ENCODE results near the gene ATP8A2.
"Not testable (repeated sequence)": the region's sequence is repeated elsewhere in the genome, so short reads cannot be mapped to it uniquely, and the experiment has no call there.

Gene ATP8A2

DNA sequence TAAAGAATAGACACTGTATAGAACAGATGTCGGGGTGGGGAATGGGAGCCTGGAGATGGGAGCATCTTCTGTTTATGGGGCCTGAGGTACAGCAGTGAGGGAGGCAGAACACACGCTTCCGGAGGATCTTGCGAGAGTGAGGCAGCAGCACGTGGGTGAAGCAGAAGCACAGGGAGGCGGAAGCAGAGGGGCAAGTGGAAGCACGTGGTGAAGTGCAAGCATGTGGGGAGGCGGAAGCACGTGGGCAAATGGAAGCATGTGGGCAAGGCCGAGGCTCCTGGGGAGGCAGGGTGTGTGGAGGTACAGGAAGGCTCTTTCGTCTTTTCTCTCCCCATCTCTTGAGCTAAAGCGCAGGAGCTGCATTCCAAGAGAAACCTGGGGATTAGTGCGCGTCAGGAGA is 198.4 kb downstream of the ATP8A2 start:
- no peak for DNase-seq

DNA sequence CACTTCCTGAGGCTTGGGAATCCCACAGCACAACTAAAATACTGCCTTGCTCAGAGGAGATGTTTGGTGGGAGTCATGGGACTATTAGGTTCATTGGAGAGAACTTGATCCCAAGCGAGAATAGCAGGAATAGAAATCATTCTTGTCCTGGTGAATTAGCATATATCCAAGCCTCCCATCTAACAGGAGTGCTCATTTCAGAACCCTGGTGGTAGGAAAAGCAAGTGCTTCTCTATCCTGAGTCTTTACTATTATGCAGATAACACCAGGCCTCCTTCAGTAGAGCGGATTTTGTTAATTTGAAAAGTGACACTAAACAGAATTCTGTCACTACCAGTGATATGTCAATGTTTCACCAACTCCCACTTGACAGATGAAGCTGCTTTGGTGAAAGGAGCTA is 199.5 kb downstream of the ATP8A2 start:
- DNase-seq, result no peak

DNA sequence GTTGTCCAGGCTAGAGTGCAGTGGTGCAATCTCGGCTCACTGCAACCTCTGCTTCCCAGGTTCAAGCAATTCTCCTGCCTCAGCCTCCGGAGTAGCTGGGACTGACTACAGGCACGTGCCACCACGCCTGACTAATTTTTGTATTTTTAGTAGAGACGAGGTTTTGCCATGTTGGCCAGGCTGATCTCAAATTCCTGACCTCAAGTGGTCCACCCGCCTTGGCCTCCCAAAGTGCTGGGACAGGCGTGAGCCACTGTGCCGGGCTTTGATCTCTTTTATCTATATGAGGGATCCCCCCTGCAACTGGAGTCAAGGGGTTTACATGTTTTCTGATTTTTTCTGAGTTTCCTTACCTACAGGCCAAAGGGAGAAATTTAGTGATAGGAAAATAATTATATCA is 200.4 kb downstream of the ATP8A2 start:
- DNase-seq, result not testable (repeated sequence)

DNA sequence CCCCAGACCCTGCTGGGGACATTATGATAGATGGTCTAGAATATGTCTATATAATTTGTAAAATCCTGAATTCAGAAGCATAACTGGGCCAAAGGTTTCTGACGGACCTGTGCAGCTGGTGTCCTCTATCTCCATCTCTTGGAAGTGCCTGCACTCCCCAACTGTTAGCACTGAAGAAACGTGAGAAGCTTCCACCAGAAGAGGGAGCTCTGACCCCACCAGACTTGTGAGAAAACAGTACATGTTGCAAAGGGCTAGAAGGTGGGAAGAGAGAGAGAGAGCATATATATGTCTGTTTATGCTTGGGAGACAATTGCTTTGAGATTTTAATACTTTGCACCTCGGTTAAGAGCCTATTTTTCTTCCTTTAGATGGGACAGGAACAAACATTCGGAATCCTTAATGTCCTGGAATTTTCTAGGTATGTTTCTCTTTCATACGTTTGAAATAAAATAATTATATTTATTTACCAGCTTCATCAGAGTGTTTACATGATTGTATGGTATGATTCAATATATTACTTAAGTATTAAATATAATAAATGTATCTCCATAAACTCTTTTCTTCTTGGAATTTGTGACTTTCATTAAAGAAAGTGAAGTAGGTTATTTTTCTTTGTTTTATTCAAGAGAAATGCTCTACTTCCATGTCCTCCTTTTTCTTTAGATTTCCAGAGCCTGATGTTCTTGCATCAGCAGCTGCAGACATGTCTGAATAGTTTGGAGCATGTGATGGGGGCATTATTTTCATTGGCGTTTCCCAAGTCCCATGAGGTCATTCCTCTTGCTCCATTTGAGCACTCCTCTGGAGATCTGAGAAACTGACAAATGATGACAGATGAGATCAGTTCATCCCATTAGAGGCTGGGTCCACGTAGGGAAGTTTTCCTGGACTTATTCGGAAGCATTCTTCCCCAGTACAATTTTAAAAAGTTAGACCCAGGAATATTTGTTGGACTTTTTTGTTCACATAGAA is 202.9 kb downstream of the ATP8A2 start:
- DNase-seq, result peak; percentile 92

DNA sequence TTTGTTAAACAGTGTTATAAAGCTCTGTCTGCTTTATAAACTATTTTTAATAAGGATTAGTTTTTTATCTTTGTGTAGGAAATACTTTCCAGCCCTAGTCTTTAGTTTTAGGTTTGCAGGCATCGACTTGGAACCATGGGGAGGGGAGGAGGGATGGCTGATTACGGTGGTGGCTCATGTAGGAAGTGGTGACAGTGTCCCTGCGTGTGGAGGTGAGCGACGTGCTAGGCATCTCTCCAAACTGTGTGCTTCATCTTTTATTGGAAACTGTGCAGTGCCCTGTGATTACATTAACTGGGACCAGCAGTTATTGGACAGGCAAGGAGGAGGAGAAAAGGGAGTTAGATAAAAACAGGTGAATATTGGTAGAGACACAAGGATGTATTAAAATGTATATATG is 203.8 kb downstream of the ATP8A2 start:
- no peak for DNase-seq

DNA sequence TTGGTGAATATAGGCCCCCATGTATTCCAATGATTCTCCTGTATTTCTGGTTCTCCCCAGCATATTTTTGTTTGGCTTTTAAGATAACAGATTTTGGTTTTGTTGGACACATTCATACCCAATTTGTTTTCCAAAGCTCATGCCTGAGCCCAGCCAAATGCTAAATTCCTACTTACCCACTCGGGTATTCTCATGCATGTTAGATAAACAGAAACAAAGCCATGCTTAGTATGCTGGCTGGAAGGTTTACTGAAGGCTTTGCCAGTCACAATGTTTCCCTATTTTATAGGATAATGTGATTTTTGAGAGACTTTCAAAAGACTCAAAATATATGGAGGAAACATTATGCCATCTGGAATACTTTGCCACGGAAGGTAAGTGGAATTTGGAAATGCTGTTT is 206.8 kb downstream of the ATP8A2 start:
- DNase-seq, result no peak

DNA sequence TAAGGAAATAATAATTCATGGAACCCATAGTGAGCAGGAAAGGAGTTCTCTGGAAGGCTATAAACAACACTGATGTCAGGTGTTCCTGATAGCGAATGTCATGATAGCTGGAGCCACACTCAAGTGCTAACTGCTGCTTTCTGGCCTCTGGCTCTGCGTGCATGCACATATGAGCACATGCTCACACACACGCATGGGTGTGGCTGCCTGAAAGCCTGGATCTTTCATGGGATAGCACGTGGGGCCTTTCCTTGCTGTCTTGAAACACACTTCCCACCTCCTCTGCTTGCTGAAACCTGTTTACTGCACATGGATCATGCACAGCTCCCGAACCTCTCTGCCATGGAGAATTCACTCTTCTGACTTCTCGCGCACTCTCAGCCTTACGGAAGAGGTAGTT is 207.4 kb downstream of the ATP8A2 start:
- no peak for DNase-seq

DNA sequence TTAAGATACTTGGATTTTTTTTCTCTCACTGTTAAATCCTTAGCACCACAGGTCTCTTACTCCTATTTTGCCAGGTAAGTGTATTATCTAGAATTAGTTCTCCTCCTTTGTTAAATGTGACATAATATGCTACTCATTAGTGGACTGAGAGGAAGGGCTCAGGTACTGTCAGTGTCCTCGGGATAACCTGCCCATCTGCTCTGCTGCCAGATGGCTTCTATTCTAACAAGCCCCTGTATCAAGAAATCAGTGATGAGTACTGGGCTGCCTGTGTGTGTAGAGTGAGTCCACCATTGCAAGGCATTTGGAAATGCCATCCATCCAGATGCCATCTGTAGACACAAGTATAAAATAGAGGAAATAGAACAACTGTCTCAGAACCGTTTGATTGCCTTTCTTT is 209.6 kb downstream of the ATP8A2 start:
- DNase-seq, result no peak

DNA sequence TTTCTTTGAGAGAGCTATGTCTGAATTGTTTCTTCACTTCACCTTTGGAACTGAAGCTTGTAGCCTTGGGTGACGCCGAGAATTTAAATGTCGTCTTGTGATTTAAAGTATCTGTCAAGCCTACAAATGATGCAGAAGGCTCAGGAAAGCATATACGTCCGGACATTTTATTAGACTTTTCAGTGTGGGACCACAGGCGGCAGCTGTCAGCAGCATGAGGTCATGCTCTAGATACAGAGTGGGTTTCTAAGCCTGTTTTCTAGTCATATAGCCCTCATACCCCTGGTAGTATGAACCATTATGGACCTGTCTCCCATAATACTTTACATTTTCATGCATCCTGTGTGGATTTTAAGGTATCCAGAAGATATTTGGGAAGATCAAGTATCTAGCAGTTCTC is 212.3 kb downstream of the ATP8A2 start:
- DNase-seq, result no peak

DNA sequence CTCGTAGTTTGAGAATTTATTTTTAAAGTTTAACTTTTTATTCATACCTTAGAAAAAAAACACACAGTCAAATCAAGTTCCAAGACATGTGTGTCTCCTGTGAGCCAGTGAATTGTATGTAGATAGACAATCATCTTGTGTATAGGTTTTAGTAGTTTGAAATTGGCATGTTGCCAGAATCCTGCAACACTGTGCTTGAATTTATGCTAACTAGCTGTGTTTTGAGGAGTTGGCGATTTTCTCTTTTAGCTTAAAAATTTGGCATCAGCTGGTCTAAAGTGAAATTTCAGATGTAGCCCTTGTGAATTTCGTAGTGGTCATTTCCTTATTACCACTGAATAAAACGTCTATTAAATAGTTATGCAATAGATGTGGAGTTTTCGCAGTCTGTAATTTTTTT is 213.2 kb downstream of the ATP8A2 start:
- no peak for DNase-seq

DNA sequence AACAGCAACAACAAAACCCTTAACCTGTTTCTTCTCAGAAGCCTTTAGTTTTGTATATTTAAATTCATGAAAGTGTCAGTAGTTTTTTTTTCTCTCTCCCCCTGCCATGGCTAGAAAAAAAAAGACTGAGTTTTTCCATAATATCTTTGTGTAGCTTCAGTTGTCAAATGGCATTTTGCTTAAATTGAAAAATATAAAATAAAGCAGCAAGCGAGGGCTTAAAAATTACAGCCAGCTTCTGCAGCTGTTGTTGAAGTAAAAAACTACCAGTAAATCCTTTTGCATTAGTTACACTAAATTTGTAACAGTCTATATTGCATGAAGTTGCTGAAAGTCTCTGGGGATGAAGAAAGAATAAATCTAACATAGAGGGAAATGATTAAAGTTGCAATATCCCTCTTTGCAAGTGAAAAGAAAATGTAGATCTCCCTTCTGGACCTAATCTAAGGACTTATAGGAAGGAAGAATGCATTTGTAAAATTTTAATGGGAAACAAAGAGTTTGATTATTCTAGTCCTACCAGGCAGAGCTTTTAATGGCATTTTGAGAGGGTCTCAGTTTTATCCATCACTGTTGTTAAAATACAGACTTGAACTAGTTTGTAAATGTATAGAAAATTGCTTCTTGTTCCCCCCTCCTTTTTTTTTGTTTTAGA is 215.7 kb downstream of the ATP8A2 start:
- no peak for DNase-seq

DNA sequence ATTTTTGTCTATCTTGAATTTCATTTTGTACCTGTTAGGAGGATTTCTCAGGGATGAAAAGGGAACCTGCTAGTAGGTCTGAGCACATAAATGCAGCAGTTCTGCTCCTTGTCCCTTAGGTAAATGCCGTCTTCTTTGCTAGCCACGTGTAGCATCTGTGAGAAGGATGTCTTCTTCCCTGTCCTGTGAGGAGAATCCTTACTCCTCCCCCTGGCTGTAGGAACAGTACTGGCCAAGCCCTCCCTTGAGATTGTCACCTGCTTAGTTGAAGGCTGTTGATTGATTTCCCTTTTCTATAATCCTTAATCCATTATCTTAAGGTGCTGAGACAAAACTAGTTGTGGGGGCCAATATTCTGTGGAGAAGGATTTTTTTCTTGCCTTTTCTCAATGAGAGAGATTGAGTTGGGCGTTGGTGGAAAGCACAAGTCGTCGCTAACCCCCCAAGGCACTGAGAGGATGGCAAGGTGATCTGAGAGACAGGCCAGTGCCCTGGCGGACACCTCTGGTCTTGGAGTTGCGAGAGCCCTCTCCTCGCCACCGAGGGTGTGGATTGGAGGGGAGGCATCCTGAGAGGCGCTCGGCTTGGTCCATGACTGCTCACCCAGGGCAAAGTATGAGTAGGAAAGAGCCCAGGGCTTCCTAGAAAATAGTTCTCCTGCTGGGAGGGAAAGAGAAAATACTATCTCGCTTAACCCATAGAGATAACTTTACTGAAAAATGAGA is 216.7 kb downstream of the ATP8A2 start:
- no peak for DNase-seq

DNA sequence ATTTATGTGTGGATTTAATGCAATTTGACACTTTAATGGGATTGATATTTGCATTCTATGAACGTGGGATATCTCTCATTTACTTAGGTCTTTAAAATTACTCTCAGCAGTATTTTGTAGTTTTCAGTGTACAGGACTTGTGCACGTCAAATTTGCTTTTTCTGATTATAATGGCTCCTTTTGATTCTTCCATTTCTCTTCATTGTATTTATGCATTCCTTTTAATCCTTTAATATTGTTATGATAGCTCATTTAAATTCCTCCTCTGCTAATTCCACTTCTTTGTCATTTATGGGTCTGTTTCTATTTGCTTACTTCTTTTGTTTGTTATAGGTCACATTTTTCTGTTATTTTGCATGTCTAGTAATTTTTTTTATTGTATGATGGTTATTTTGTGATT is 226.6 kb downstream of the ATP8A2 start:
- DNase-seq, result no peak

DNA sequence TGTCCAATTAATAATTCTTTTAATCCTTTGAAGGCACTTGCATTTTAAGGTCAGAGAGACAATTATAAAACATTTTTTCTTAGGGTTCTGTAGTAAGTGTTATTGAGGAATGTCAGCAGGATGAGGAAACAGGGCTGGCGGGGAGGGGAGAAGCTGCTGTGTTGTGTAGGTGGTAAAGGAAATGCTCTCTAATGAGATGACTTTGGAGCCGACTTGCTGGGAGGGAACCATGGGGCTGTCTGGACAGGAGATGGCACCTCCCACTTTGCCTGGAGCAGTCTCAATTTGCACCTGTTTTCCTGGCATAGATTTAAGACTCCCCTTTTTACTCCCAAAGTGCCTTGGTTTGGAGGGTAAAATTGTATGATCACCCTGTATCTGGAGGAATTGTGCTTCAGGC is 230.4 kb downstream of the ATP8A2 start:
- DNase-seq, result no peak

DNA sequence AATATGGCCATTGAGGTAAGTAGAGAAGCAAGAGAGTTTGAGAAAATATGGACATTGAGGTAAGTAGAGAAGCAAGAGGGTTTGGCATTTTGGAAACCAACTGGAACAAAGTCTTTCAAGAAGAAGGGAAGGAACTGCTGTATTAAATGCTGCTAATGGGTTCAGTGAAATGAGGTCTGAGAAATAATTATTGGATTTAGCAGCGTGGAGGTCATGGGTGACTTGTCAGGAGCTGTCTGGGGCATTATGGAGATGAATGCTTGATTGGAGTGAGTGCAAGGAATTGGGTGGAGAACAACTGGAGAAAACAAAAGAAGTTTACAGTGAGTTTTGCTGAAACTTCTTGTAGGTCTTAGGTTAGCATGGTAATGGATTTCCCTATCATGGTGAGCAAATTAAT is 232.3 kb downstream of the ATP8A2 start:
- no peak for DNase-seq

DNA sequence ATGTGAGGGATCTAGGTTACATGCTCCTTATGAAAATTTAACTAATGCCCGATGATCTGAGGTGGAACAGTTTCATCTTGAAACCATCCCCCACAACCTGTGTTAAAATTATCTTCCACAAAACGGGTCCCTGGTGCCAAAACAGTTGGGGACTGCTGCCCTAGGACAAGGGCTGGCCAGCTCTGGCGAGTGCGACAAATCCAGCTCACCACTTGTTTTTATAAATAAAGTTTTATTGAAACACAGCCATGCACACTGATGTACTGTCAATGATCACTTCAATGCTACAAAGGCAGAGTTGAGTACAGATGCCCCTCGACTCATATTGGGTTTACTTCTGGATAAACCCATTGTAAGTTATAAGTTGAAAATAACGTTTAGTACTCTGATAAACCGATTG is 235.3 kb downstream of the ATP8A2 start:
- no peak for DNase-seq

DNA sequence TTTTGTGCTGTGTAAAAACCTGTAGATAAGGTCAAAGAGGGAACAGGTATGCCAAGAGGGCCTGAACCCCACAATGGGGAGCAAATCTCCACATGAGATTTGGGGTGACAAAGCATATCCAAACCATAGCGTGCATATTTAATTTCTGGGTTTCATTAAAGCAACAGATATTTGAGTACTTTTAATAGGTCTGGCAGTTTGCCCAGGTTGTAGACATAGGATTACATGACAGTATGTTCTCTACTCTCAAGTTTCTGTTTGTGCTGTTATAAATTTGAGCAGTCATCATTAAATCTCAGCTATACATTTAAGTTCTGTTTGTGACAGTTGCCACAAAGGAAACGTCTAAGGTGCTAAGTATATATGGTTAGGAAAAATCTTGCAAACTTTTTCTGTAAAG is 236.4 kb downstream of the ATP8A2 start:
- DNase-seq, result no peak

DNA sequence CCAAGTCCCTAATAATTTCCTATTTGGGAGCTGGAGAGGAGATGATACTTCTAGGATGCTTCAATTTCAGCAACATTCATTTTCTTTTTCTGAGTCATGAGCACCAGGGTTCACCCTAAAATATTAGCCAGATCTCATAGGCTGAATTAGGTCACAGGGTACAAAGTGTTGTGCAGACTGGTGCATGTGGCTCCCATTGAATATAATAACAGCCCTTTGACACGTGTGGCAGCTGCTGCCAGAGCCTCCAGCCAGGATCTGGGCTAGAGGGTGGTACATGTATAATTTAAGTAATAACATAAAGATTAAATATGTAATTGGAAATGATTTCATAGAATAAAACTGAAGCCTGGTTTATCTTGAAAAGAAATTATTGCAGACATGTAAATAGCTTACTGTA is 244.9 kb downstream of the ATP8A2 start:
- DNase-seq, result no peak

DNA sequence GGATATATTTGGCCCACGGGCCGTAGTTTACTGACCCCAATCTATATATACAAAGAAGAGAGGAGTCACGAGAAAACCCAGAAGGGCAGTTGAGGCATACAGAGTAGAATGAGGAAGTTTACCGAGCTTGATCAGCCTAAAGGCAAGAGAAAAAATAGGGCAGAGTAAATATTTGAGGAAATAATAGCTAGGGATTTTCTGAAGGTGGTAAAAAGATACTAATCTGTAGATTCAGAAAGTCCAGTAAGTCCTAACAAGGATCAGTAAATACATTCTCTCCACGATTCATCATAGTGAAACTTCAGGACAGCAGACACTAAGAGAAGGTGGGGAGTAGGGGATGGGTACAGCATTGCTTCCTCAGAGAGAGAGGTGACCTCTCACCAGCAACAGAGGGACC is 248.1 kb downstream of the ATP8A2 start:
- DNase-seq, result no peak

DNA sequence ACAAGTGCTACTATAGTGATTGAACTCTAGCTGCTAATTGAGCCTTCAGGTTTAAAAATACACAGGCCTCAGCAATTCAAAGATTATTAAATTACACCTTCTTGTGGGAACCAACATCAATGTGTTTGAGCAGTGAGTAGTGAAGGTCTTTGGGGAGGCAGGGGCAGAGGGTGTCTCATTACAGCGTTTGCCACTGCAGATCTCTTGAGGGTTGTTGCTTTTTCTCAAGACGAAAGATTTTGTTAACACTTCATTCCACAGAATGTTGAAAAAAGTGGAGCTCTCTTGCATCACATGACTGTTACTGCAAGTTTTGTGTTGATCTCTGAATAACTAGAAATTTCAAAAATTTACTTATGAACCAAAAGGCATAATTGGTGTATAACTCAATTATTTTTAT is 253.6 kb downstream of the ATP8A2 start:
- DNase-seq, result no peak

DNA sequence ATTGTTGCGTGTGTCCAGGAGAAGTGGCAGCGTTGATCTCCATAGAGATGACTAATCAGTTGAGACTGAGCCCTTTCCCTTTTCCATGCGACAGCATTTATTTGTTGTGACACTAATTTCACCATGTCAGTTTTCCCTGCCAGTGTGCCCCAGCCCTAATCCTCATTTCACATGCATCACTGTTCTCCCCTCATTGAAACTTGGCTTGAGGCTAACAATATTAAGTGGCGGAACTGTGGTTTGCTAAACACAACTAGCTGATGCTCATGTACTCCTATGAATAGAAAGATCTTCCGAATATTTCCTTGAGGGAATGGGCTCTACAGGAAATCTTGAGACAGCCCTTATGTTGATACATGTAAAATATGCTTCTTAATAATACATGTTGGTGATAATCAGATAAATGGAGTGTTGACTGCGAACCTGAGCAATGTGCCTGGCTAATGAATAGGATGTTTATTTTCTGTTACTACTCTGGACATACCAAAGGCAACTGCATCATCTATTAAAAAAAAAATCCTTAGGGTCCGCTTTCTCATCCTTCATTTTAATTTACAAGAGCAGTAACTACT is 258.6 kb downstream of the ATP8A2 start:
- no peak for DNase-seq

DNA sequence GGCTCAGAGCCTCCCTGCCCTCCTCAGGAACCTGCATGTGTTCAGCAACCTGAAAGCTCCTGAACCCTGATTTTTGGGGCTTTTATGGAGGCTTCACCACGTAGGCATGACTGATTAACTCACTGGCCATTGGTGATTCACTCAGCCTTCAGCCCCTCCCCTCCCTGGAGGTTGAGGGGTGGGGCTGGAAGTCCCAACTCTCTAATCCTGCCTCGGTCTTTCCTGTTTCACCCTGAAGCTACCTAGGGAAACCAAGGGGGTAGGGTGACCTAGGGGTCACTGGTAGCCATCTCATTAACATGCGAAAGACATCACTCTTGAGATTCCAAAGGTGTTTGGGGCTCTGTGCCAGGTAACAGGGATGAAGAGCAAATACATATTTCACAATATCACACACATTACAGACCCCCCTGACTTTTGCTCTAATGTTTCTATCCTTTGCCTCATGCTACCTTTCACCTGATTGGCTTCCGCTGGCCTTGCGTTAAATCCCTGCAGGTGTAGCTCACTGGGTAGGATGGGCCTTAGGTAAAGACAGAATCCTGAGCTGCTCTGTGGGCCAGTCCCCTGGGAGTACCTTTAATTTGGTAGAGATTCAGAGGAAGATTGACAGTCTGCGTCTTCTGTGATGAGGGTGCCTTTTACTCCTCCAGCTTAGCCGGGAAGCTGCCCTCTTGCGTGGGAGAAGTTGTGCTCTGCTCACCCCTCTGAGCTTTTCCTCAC is 260.6 kb downstream of the ATP8A2 start:
- DNase-seq, result no peak

DNA sequence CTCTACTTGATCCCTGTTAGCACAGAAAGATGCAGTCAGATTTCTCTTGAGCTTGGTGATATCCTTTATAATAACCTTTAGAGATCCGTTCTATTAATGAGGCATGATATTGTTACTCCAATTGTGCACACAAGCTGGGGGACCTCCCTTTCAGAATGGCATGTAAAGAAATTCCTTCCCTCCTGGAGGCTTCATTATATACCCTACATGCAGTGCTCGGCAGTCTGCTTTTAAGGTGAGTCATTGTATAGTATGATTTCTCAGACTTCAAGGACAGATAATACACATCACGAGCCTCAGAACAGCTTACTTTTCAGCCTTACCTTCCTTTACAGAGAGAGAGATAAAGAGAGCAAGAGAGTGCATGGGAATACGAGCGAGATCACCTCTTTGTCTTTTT is 261.3 kb downstream of the ATP8A2 start:
- no peak for DNase-seq

Data from femur (tissue), 1 donor.